ENCODE data around the gene BORCS5.

The BORCS5 gene

GRCh38 chr12:12452326-12452902 is 95.5 kb downstream of the BORCS5 start:
- Histone ChIP-seq H3K9ac (ENCODE audit: insufficient read length, low read depth) (no peak overlapping the region), H3K36me3 (ENCODE audit: insufficient read depth, insufficient read length, low read length) (no peaks in the 10 kb centered on the region), H3K27me3 (ENCODE audit: insufficient read depth, insufficient read length) (no peaks in the 10 kb centered on the region), H3K4me1 (ENCODE audit: insufficient read depth, insufficient read length) (no peaks in the 10 kb centered on the region), H3K9me3 (ENCODE audit: insufficient read depth, low read length) (no peaks in the 10 kb centered on the region), H3K4me3 (ENCODE audit: insufficient read length, low read depth) (no peak overlapping the region)
- no peak for DNase-seq (ENCODE audit: low read depth, low spot score)
- no peak for TF ChIP-seq SUZ12 (IDR thresholded peaks at IDR 0.05; ENCODE audit: extremely low read depth, insufficient read depth, insufficient read length)
- TF ChIP-seq YY1 (IDR thresholded peaks at IDR 0.05; ENCODE audit: insufficient read depth, insufficient read length), result no peak

DNA sequence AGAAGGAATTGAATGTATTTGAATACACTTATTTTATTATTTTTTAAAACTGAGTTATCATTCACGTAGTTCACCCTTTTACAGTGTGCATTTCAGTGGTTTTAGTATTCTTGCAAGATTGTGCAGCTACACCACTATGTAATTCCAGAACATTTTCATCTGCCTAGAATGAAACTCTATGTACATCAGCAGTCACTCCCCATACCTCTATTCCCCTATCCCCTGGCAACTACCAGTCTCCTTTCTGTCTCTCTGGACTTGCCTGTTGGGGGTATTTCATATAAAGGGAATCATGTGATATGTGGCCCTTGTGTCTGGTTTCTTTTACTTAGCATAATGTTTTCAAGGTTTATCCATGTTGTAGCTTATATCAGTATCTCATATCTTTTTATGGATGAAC is 96.8 kb downstream of the BORCS5 start:
- Histone ChIP-seq H3K36me3 (ENCODE audit: insufficient read depth, insufficient read length, low read length) (no peaks in the 10 kb centered on the region), H3K27me3 (ENCODE audit: insufficient read depth, insufficient read length) (no peaks in the 10 kb centered on the region), H3K4me3 (ENCODE audit: insufficient read length, low read depth) (no peak overlapping the region), H3K9me3 (ENCODE audit: insufficient read depth, low read length) (no peaks in the 10 kb centered on the region), H3K4me1 (ENCODE audit: insufficient read depth, insufficient read length) (no peaks in the 10 kb centered on the region), H3K9ac (ENCODE audit: insufficient read length, low read depth) (no peak overlapping the region)
- no peak for DNase-seq (ENCODE audit: low read depth, low spot score)
- TF ChIP-seq YY1 (IDR thresholded peaks at IDR 0.05; ENCODE audit: insufficient read depth, insufficient read length), result no peak
- no peak for TF ChIP-seq ZNF274 (IDR thresholded peaks at IDR 0.05; ENCODE audit: low read depth, low read length)
- no peak for TF ChIP-seq SUZ12 (IDR thresholded peaks at IDR 0.05; ENCODE audit: extremely low read depth, insufficient read depth, insufficient read length)

GRCh38 chr12:12454315-12454714 is 97.4 kb downstream of the BORCS5 start:
- no peak for TF ChIP-seq YY1 (IDR thresholded peaks at IDR 0.05; ENCODE audit: insufficient read depth, insufficient read length)
- TF ChIP-seq SUZ12 (IDR thresholded peaks at IDR 0.05; ENCODE audit: extremely low read depth, insufficient read depth, insufficient read length), result no peak
- no peak for TF ChIP-seq ZNF274 (IDR thresholded peaks at IDR 0.05; ENCODE audit: low read depth, low read length)
- no peak overlapping the region for H3K9ac ChIP-seq (ENCODE audit: insufficient read length, low read depth)
- no peak for DNase-seq (ENCODE audit: low read depth, low spot score)
- no peak overlapping the region for H3K4me3 ChIP-seq (ENCODE audit: insufficient read length, low read depth)
- H3K27me3 ChIP-seq (ENCODE audit: insufficient read depth, insufficient read length), result no peaks in the 10 kb centered on the region
- H3K36me3 ChIP-seq (ENCODE audit: insufficient read depth, insufficient read length, low read length), result no peaks in the 10 kb centered on the region
- no peaks in the 10 kb centered on the region for H3K9me3 ChIP-seq (ENCODE audit: insufficient read depth, low read length)
- no peaks in the 10 kb centered on the region for H3K4me1 ChIP-seq (ENCODE audit: insufficient read depth, insufficient read length)

DNA sequence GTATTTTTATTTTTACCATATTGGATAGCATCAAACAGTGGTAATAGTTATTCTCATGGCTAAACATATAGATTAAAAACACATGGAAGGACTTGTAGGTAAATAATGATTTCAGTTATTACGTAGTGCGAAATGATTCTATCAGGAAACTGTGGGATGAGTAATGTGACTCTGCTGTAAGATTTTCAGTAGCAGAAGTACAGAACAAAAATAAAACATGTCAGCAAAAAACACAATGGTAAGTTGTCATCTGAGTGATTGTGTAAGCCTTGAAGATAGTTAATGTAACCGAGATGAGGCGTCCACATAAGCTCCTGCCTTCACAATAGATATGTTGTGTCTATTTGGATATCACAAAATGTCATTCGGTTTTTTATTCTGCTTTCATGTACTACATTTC is 99.8 kb downstream of the BORCS5 start:
- no peak for DNase-seq (ENCODE audit: low read depth, low spot score)
- H3K4me1 ChIP-seq (ENCODE audit: insufficient read depth, insufficient read length), result no peaks in the 10 kb centered on the region
- H3K9ac ChIP-seq (ENCODE audit: insufficient read length, low read depth), result no peak overlapping the region
- no peaks in the 10 kb centered on the region for H3K9me3 ChIP-seq (ENCODE audit: insufficient read depth, low read length)
- no peaks in the 10 kb centered on the region for H3K36me3 ChIP-seq (ENCODE audit: insufficient read depth, insufficient read length, low read length)
- TF ChIP-seq YY1 (IDR thresholded peaks at IDR 0.05; ENCODE audit: insufficient read depth, insufficient read length), result no peak
- no peak for TF ChIP-seq SUZ12 (IDR thresholded peaks at IDR 0.05; ENCODE audit: extremely low read depth, insufficient read depth, insufficient read length)
- no peak for TF ChIP-seq ZNF274 (IDR thresholded peaks at IDR 0.05; ENCODE audit: low read depth, low read length)
- no peaks in the 10 kb centered on the region for H3K27me3 ChIP-seq (ENCODE audit: insufficient read depth, insufficient read length)
- H3K4me3 ChIP-seq (ENCODE audit: insufficient read length, low read depth), result no peak overlapping the region

- Histone ChIP-seq H3K27me3 (ENCODE audit: insufficient read depth, insufficient read length) (no peaks in the 10 kb centered on the region), H3K4me3 (ENCODE audit: insufficient read length, low read depth) (no peak overlapping the region), H3K9me3 (ENCODE audit: insufficient read depth, low read length) (no peaks in the 10 kb centered on the region), H3K9ac (ENCODE audit: insufficient read length, low read depth) (no peak overlapping the region), H3K36me3 (ENCODE audit: insufficient read depth, insufficient read length, low read length) (no peaks in the 10 kb centered on the region), H3K4me1 (ENCODE audit: insufficient read depth, insufficient read length) (no peaks in the 10 kb centered on the region)
- no peak for TF ChIP-seq YY1 (IDR thresholded peaks at IDR 0.05; ENCODE audit: insufficient read depth, insufficient read length)
- no peak for TF ChIP-seq ZNF274 (IDR thresholded peaks at IDR 0.05; ENCODE audit: low read depth, low read length)
- no peak for TF ChIP-seq SUZ12 (IDR thresholded peaks at IDR 0.05; ENCODE audit: extremely low read depth, insufficient read depth, insufficient read length)
- DNase-seq (ENCODE audit: low read depth, low spot score), result no peak
Observed at GRCh38 chr12:12460935-12461922, 104.4 kb downstream of the BORCS5 start.

GRCh38 chr12:12461923-12462315 is 105.0 kb downstream of the BORCS5 start:
- no peak for DNase-seq (ENCODE audit: low read depth, low spot score)
- TF ChIP-seq YY1 (IDR thresholded peaks at IDR 0.05; ENCODE audit: insufficient read depth, insufficient read length), result no peak
- no peak for TF ChIP-seq ZNF274 (IDR thresholded peaks at IDR 0.05; ENCODE audit: low read depth, low read length)
- no peak for TF ChIP-seq SUZ12 (IDR thresholded peaks at IDR 0.05; ENCODE audit: extremely low read depth, insufficient read depth, insufficient read length)
- Histone ChIP-seq H3K9ac (ENCODE audit: insufficient read length, low read depth) (no peak overlapping the region), H3K4me1 (ENCODE audit: insufficient read depth, insufficient read length) (no peaks in the 10 kb centered on the region), H3K4me3 (ENCODE audit: insufficient read length, low read depth) (no peak overlapping the region), H3K36me3 (ENCODE audit: insufficient read depth, insufficient read length, low read length) (no peaks in the 10 kb centered on the region), H3K9me3 (ENCODE audit: insufficient read depth, low read length) (no peaks in the 10 kb centered on the region), H3K27me3 (ENCODE audit: insufficient read depth, insufficient read length) (no peaks in the 10 kb centered on the region)

- no peak overlapping the region for H3K9ac ChIP-seq (ENCODE audit: insufficient read length, low read depth)
- H3K4me1 ChIP-seq (ENCODE audit: insufficient read depth, insufficient read length), result no peaks in the 10 kb centered on the region
- no peaks in the 10 kb centered on the region for H3K27me3 ChIP-seq (ENCODE audit: insufficient read depth, insufficient read length)
- H3K9me3 ChIP-seq (ENCODE audit: insufficient read depth, low read length), result no peaks in the 10 kb centered on the region
- no peak overlapping the region for H3K4me3 ChIP-seq (ENCODE audit: insufficient read length, low read depth)
- DNase-seq (ENCODE audit: low read depth, low spot score), result no peak
- TF ChIP-seq YY1 (IDR thresholded peaks at IDR 0.05; ENCODE audit: insufficient read depth, insufficient read length), result no peak
- no peak for TF ChIP-seq SUZ12 (IDR thresholded peaks at IDR 0.05; ENCODE audit: extremely low read depth, insufficient read depth, insufficient read length)
- TF ChIP-seq ZNF274 (IDR thresholded peaks at IDR 0.05; ENCODE audit: low read depth, low read length), result no peak
- peaks cover 2% of the 10 kb centered on the region for H3K36me3 ChIP-seq (ENCODE audit: insufficient read depth, insufficient read length, low read length)
Observed at GRCh38 chr12:12465522-12465921, 108.6 kb downstream of the BORCS5 start.

Data from NT2/D1 (cell line).